ENCODE measurements around the gene BCL7C. TPM values are rescaled to one million over a fixed set of nuclear protein-coding genes. Genes with fewer than 3 reads are reported as not detected.

Gene BCL7C
- total and polyA plus RNA-seq, 2 of the 13 experiments (the other 11 are each of a cell fraction or from before 2014, with no cell fraction given), result 17.7 to 33.8 TPM

- TF ChIP-seq, protein P1, sequence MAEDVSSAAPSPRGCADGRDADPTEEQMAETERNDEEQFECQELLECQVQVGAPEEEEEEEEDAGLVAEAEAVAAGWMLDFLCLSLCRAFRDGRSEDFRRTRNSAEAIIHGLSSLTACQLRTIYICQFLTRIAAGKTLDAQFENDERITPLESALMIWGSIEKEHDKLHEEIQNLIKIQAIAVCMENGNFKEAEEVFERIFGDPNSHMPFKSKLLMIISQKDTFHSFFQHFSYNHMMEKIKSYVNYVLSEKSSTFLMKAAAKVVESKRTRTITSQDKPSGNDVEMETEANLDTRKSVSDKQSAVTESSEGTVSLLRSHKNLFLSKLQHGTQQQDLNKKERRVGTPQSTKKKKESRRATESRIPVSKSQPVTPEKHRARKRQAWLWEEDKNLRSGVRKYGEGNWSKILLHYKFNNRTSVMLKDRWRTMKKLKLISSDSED (CRISPR knock-in tag; IDR thresholded peaks at IDR 0.05), result peak; percentile 86; the same call in 1 of the 2 replicates
- peak; percentile 84 for TF ChIP-seq ADNP (CRISPR knock-in tag; IDR thresholded peaks at IDR 0.05)
- peak; percentile 18; the same call in 1 of the 2 replicates for TF ChIP-seq ZBTB37 (CRISPR knock-in tag; IDR thresholded peaks at IDR 0.05)
- TF ChIP-seq ZNF549 (CRISPR knock-in tag; IDR thresholded peaks at IDR 0.05), result peak; percentile 13
- TF ChIP-seq, protein P2, sequence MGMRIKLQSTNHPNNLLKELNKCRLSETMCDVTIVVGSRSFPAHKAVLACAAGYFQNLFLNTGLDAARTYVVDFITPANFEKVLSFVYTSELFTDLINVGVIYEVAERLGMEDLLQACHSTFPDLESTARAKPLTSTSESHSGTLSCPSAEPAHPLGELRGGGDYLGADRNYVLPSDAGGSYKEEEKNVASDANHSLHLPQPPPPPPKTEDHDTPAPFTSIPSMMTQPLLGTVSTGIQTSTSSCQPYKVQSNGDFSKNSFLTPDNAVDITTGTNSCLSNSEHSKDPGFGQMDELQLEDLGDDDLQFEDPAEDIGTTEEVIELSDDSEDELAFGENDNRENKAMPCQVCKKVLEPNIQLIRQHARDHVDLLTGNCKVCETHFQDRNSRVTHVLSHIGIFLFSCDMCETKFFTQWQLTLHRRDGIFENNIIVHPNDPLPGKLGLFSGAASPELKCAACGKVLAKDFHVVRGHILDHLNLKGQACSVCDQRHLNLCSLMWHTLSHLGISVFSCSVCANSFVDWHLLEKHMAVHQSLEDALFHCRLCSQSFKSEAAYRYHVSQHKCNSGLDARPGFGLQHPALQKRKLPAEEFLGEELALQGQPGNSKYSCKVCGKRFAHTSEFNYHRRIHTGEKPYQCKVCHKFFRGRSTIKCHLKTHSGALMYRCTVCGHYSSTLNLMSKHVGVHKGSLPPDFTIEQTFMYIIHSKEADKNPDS (CRISPR knock-in tag; IDR thresholded peaks at IDR 0.05), result no peak
- peak; percentile 89 for TF ChIP-seq MEIS2 (CRISPR knock-in tag; IDR thresholded peaks at IDR 0.05)
- TF ChIP-seq PAX8 (CRISPR knock-in tag; IDR thresholded peaks at IDR 0.05; ENCODE audit: borderline replicate concordance), result peak; percentile 95; the same call in 1 of the 2 replicates
- TF ChIP-seq CBFB (CRISPR knock-in tag; IDR thresholded peaks at IDR 0.05), result peak; percentile 98
- TF ChIP-seq ETV6 (CRISPR knock-in tag; conservative IDR thresholded peaks at IDR 0.05), result peak; percentile 98
- TF ChIP-seq ESRRA (CRISPR knock-in tag; IDR thresholded peaks at IDR 0.05; ENCODE audit: low read depth), result peak; percentile 90
- peak; percentile 83 for TF ChIP-seq TEAD3 (CRISPR knock-in tag; optimal IDR thresholded peaks at IDR 0.05; ENCODE audit: borderline replicate concordance)
- TF ChIP-seq ZNF501 (CRISPR knock-in tag; IDR thresholded peaks at IDR 0.05), result peak; percentile 97
- TF ChIP-seq KAT8 (CRISPR knock-in tag; IDR thresholded peaks at IDR 0.05), result peak; percentile 98
- TF ChIP-seq BRD4 (CRISPR knock-in tag; IDR thresholded peaks at IDR 0.05), result peak; percentile 94
- TF ChIP-seq ZNF598 (CRISPR knock-in tag; IDR thresholded peaks at IDR 0.05; ENCODE audit: borderline replicate concordance), result peak; percentile 96
- TF ChIP-seq ZBTB42 (CRISPR knock-in tag; IDR thresholded peaks at IDR 0.05), result peak; percentile 95
- TF ChIP-seq ZNF646 (CRISPR knock-in tag; IDR thresholded peaks at IDR 0.05), result no peak
Measured at GRCh38 chr16:30874821-30875717, 18.8 kb downstream of the BCL7C start (continued).

All from HepG2 (cell line).